SW480 (cell line): ENCODE measurements around the gene LRRC27.

Experiments
- DNase-seq: peaks from one replicate; pipeline ENCODE4 v3.0.0-alpha.2; 2016; ENCODE audit warnings: low spot score

The LRRC27 gene

DNA sequence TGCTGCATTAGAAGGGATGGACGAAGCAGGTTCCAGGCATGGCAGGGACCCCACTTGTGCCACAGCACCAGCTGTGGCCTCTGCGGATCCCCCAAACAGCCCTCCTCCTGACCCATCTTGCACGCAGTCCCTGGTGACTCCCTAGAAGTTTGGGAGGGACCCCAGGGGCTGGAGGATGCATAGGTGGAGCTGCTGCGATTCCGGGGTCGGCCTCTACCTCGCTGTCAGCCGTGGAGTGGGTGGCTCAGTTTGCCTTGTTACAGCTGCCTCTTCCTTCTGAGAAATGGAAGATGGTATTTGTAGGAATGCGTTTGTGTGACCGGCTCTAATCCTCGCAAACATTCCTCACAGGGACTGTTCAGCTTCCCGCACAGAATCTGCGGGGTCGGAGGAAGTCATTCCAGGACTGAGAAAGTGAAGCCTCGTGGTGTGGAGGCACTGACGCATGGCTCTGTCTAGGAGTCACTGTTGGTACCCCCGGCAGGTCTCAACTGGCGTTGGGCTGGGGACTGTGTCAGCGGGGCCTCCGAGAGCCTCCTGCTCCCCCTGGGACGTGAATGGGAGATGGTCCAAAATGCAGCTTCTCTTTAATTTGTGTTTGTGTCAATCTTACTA lies 82.5 kb downstream of the LRRC27 start:
- DNase-seq: no peak

DNA sequence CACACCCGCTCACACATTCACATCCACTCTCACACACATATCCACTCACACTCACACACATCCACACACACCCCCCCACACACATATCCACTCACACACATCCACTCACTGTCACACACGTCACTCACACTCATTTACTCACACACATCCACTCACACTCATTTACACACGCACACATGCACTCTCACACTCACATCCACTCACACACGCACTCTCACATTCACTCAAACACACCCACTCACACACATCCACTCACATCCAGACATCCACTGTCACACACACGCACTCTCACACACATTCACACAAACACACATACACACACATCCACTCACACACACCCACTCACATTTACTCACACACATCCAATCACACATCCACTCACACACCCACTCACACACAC lies 83.3 kb downstream of the LRRC27 start:
- DNase-seq: no peak

DNA sequence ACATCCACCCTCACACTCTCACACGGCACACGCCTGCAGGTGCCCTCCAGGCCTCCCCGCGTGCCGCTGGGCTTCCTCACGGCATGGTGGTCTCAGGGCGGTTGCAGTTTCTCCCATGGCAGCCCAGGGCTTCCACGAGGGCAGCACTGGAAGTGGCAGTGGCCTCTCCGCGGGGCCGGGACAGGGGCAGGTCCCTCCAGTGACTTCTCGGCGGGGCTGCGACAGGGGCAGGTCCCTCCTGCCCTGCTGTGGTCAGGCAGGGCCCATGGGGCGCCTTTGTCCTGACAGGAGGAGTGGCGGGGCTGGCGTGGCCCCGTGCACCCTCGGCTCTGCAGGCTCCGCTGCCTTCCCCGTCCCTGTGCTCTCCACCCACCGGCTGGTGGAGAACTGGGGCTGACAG lies 84.0 kb downstream of the LRRC27 start:
- no peak for DNase-seq

DNA sequence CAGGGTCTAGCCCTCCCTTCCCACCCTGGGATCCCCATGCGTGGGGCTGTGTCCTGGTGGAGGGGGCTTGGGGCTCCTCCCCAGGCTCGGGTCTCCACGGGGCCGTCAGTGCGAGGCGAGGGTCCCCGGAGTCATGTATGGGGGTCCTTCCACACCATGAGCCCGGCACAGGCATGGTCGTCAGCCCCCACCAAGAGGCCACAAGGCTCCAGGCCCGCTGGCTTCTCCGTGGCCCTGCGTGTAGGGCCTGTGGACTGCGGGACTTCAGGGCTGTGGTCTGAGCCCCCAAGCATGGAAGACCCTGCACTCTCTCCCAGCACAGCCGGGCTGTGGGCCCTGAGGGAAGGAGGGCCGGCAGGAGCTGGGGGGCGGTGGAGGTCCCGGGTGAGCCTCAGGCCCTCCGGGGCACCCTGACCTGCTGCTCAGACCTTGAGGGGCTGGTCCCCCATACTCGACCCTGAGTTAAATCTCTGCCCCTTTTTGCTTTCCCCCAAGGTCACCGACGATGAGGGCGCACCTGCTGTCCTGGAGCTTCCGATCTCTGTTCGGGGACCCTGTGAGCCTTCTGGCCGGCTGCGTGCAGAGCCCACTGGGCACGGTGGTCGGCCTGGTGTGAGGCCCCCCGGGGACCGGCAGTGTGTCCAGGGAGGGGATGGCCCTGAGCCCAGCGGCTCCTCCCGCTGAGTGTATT lies 84.7 kb downstream of the LRRC27 start:
- no peak for DNase-seq

DNA sequence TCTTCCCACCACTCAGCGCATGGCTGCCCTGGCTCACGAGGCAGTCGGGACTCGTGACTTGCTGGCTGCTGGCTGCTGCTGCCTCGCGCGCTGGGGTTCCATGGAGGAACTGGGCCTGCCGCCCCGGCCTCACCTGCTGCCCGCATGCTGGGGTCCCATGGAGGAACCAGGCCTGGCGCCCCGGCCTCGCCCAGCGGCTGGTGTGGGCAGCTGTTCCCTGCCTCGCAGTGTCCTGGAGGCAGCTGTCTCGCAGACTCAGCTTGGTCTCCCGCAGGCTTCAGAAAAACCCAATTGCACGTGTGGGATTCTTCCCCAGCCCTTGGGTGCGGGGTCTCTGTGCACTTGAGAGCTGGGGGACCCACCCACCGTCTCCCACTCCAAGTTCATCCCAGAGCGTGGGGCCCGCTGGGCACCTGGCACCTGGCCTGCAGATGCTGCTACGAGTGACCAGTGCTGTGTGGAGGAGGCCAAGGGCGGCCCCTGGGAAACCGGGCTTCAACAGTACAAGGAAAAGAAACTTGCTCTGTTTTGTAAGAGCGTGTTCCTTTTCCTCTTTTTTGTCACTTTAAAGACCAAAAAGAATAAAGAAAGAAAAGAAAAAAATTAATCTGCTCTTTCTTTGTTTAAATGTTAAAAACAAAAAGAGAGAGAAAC lies 85.4 kb downstream of the LRRC27 start:
- no peak for DNase-seq

DNA sequence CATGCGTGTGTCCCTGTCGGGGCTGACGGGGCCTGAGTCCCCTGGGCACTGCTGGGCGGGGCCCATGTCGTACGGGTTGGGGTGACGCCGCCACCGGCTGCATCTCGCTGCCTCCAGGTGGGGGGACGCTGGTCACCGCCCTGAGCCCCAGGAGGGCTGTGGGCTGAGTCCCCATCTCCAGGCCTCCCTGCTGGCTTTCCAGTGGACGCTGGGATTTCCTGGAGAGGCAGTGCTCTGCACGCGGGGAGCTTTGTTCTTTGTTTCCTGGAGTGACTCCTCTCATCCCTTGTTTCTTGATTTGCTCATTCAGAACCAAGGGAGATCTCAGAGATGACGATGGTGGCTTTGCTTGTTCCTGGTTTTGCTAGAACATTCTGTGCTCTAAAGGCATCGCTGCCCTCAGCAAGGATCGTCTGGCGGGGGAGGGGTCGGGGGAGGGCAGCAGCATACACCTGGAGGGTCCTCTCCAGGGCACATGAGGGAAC lies 86.0 kb downstream of the LRRC27 start:
- no peak for DNase-seq

DNA sequence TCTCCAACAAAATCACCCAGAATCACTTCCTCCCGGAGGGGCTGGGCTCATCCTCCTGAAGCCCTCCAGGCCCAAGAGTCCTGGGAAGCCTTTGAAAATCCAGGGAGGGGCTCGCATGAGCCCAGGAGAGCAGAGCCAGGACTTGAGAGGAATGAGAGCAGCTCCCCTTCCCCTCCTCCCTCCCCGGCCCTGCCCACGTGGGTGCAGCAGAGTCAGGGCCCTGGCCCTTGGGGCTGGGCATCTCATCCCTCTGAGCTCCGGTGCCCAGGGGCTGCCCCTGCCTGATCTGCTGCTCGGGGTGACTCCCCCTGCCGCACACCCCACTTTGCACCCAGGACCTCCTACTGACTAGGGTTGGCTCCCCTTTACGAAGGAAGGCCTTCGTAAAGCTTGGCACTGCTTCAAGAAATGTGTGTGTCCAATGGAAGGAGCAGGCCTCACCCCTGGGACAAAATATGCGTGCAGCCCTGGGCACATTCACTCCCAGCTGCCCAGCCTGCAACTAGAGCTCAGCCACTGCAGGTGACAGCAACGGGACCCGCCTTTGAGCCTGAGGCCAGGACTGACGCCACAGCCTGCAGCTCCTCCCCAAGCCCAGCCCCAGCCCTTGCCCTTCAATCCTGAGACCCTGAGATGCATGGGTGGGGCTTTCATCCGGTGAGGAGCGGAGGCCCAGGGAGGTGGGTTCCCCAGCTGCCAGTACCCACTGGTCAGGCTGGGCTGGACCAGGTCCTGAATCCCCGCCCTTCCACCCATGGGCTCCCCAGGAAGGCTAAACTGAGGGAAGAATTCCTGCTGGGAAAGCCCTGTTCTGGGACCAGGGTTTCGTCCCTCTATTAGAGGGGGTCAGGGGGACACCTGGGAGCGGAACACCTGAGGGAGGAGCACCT lies 86.8 kb downstream of the LRRC27 start:
- DNase-seq: peak; percentile 71

DNA sequence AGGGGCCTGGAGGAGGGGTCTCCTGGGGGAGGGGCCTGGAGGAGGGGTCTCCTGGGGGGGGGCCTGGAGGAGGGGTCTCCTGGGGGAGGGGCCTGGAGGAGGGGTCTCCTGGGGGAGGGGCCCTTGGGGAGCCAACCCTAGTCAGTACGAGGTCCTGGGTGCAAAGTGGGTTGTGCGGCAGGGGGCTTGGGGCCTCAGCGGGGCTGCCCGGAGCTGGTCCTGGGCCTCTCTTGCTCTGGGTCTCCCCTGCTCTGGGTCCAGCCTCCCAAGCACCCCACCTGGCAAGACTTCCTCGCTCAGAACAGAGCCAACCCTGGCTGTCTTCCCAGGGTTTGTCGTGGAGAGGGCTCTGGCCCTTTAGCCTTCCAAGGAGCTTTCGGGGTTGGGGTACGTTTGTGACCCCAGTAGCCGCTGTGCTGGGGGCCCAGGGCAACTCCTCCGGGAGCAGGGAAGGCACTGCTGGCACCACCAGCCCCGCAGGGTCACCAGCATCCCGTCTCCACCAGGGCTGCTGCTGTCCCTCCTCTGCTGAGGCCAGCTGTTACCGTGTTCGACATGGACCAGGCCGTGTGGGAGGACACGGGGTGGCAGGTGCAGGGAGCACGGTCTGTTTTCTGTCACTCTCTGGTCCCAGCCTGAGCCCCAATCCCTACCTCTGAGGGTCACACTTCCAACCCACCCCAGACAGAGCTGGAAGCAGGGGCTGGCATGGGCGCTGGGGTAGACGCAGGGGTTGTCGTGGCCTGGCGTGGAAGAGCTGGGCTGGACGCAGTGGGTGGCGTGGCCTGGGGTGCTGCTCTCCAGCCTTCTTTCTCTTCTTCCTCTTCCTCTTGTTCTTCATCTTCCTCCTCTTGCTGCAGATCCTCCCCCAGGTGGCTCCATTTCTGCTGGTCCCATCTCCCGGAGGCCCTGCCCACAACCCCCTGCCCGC lies 87.8 kb downstream of the LRRC27 start:
- no peak for DNase-seq

DNA sequence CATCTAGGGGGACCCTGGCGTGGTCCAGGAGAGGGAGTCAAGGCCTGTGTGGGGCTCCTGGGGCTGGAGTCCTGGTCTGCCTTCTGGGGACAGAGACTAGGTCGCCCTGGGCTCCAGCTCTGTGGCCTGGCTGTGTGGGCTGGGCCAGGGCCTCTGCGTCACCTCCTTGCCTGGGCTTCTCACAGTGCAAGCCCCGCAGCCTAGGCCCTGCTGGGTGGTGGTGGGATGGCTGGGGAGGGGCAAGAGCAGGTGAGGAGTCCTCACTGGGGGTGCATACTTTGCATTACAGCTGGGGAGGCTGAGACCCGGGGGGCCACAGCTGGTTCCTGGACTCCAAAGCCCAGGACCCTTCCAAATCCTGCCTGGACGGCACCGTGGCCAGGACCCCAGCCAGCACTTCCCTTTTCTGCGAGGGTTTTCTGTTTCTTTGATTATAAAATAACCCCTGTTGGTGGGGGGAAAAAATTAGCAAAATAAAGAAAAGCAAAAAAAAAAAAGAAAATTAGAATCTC lies 88.5 kb downstream of the LRRC27 start:
- DNase-seq: no peak

DNA sequence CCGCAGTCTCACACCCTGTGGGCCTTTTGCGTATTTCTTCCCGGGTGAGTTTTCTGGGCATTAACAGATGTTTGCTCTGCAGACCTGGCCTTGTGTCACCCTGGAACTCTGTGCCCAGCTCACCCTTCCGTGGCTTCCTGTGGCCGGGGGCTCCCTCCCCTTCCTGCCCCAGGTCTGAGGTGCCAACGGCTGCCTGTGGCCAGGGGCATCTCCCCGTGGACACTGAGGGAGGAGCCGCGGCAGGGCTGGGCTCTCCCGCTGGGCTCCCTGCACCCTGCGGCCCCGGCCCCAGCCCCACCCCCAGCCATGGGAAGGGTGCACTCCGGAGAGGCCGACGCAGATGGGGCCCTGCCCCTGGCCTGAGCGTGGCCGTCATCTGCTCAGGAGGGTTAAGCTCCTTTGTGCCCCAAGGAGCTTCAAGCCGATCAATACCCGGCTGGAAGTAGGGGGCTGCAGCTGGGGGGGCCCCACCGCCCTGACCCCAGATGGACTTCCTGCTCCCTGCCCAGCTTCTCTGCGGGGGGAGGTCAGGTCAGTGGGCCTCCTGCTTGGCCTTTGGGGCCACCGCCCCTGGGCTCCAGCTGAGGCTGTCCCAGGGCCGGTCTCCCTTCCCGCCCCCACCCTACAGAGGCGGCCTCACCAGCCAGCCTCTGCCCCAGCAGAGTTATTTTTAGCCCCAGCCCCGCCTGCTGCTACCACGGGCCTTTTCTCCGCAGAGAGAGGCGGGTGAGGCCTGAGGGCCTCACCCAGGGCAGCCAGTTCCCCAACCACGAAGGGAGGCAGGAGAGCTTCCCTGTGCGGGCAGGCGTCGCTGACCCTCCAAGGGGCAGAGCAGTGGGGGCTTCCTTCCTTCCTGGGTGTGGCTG lies 89.2 kb downstream of the LRRC27 start:
- peak; percentile 57 for DNase-seq

DNA sequence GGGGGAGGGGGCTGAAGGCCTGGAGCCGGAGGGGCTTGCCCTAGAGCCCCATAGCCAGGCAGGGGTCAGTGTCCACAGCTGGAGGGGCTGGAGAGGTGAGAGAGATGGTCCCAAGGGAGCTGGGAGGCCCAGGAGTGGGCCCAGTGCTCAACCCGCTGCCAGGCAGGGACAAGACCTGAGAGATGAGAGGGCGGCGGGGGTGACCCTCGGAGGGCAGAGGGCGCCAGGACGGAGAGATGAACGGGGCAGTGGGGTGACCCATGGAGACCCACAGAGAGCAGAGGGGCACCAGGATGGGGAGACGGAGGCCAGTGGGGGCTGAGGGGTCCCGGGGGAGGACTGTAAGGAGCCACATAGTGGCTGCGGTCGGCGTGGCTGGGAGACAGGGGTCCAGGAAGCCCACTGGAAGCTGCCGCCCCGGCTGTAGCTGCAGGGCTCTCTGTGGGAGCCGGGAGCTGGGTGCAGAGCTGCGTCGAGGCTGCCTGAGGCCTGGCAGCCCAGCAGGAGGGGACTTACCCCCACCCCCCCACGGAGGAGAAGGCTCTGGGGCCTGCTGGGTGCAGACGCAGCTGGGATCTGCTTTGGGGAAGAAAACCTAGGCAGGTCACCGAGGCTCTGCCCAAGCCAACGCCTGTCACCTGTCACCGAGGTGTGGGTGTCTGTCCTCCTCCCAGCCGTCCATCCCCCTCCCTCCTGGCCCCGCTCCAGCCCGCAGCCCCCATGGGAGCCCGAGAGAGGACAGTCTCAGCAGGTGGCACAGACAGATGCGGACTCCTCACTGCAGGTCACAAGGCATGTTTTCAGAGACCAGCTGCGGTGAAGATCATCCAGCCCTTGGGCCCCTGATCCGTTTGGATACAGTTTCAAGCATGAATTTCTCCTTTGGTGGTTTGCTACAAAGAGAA lies 90.1 kb downstream of the LRRC27 start:
- DNase-seq: no peak

DNA sequence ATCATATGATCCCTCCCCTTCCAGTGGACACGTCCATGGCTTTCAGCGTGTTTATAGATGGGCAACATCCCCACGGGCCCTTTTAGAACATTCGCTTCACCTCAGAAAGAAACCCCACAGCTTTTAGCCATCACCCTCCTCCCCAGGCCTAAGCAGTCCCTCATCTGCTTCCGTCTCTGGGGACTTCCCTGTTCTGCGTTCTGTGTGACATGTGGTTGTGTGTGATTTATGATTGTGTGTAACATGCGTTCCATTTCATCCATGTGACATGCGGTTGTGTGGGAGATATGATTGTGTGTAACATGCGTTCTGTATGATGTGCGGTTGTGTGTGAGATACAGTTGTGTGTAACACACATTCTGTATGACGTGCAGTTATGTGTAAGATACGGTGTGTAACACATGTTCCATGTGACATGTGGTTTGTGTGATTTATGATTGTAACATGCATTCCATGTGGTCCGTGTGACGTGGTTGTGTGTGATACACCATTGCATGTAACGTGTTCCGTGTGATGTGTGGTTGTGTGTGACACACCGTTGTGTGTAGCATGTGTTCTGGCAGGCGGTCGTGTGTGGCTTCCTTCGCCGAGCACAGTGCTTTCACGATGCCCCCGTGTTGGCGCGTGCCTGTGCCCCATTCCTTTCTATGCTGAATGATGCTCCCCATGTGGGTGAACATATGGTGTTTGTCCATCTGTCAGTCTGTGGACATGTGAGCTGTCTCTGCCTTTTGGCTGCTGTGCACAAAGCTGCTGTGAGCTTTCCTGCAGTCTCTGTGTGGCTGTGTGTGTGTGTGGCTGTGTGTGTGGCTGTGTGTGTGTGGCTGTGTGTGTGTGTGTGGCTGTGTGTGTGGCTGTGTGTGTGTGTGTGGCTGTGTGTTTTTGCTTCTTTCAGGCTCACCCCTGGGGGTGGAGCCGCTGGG lies 91.2 kb downstream of the LRRC27 start:
- DNase-seq: no peak

DNA sequence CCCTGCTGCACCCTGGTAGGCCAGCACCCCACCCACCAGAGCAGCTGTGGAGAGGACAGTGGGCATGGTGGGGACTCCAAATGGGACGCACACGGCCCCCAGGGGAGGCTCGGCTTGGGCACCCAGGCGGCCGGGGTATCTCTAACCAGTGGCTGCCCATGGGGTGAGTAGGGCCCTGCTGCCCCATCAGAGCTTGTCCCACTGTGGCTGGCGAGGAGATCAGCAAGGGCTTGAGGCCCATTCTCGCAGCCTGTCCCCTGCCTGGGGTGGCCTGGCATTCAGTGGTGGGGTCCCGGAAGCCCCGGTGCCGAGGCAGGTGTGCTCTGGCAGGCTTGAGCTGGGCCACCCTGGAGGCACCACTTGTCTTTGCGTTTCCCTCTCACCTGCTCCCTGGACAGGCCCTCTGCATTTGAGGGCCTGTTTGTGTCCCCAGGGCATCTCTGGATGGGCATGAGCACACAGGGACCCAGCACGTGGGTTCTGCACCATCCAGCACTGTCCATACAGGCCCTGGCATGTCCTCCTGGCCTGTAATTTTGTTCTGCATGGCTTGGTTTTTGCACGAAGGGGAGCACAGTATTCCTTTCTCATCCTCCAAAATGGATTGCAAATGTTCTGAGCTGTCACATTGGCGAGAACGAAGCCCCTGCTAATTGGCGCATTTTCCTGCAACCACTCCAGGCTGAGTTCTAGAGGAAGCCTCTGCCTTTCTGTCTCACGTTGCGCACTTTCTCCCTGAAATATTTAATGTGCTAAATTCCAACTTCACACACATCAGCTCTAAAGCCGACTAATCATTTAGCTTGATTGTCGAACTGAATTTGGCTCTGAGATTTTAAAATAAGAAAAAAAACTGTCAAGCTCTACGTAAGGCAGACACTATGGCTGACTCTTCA lies 92.2 kb downstream of the LRRC27 start:
- DNase-seq: no peak

DNA sequence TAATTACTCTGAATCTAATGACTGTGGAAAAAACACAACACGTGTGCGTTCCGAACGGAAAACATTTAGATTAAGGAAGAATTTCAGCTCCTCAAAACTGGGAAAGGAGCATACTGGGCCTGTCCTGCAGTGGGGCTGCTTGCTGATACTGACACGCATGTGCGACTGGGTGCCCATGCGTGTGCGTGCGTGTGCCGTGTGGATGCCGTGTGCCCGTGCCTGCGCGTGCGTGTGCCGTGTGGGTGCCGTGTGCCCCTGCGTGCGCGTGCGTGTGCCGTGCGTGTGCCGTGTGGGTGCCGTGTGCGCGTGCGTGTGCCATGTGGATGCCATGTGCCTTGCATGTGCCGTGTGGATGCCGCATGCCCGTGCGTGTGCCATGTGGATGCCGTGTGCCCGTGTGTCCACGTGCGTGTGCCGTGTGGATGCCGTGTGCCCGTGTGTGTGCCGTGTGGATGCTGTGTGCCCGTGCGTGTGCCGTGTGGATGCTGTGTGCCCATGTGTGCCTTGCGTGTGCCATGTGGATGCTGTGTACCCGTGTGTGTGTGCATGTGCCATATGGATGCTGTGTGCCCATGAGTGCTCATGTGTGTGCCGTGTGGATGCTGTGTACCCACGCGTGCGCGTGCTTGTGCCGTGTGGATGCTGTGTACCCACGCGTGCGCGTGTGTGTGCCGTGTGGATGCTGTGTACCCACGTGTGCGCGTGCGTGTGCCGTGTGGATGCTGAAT lies 93.2 kb downstream of the LRRC27 start:
- no peak for DNase-seq

DNA sequence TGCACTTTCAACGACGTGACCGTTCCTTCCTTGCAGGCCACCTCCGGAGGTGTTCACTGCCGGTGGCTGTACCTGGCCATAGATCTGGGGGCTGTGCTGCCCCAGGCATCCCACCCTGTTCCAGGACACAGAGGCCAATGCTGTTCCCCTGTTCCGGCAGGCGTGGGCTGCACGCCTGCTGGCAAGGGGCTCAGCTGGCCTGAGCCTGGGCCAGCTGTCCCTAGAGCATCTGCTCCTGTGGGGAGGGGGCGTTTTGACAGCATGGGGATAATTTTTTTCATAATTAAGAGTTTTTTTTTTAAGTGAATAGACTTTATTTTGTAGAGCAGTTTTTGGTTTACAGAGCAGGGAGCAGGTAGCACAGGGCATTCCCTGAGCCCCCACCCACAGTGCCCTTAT lies 93.8 kb downstream of the LRRC27 start:
- DNase-seq: no peak
